ENCODE data around the gene CACNG8.

Gene CACNG8

DNA sequence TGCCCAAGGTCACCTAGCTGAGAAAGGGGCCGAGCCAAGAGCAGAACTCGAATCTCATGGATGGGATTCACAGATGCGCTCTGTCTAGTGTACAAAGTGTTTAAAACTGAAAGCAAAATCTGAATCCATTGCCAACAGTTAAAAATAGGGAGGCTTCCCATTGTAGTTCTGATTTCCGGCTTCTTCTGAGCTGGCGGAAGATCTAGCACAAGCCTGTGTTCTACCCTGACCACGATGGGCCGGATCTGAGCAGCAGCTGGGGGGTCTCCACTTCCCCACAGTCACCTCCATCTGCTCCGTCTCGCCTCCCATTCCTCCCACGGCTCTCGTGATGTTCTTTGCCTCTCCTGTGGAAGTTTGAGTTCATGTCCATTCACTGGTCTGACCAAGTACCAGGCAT lies 2.4 kb downstream of the CACNG8 start:
- no peak for DNase-seq

DNA sequence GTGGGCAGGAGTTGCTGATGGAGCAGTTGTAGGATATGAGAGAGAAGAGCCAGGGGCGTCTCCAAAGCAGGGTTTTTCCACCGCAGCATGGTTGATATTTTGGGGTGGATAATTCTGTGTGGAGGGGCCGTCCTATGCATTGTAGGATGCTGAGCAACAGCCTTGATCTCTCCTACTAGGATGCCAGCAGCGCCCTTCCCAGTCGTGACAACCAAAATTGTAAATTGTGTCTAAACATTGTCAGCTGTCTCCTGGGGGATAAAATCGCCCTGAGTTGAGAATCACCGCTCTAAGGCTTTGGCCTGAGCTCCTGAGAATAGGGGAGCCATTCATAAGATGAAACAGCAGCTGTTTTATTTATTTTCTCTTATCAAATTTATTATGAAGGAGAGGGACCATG lies 4.2 kb downstream of the CACNG8 start:
- DNase-seq, result no peak

GRCh38 chr19:53969366-53969765 lies 6.6 kb downstream of the CACNG8 start:
- no peak for DNase-seq

GRCh38 chr19:53971673-53972072 lies 8.9 kb downstream of the CACNG8 start:
- DNase-seq, result no peak

DNA sequence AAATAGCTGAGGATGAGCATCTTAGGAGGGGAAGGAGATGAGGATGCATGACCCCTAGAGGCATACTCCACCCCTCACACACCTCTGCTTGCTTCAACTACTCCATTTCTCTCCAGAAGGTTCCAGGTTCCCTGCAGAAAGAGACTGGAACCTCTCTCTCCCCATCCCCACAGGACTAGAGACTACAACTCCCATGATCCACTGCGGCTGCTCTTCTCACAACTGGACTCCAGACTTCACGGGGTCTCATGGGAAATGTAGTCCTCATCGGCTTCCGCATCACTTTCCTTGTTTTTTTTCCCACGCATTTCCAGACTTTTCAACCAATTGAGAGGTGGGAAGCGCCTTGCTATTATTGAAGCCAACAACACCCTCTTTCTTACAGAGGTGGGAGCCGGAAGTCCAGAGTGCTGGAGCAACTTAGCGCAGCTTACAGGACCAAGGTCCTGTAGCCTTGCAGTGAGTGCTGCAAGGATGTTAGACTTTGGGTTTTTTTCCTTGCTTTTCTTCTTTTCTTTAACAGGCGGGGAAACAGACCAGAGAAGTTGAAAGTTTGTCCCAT lies 14.8 kb downstream of the CACNG8 start:
- DNase-seq, result no peak

DNA sequence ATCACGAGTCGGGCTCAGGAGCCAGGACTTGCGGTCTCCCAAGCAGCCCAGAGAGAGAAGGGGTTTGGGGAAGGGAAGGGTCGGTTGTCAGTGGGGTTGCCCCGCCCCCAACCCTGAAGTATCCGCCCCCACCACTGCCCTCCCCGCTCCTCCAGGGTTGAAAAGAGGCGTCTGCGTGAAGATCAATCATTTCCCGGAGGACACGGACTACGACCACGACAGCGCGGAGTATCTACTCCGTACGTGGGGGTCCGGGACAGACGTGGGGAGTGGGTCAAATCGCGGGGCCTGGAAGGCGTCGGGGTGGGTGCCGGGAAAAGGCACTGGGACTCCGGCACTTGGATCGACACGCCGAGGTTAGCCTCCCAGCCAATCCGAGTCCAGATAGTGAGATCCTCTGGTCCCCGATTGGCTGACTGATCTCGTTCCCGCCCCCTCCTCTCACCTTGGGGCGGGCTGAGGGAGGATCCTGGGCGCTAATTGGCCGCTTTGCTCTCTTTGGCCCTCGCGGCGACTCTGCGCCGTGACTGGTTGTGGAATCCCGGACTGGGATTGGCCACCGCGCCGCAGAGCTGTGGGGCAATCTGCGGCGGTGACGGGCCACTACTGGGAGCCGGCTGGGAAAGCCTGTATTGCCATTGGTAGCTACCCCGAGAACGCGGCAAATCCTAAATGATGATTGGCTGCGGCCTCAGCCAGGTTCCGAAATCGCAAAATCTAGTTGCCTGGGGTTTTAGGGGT lies 15.4 kb downstream of the CACNG8 start:
- no peak for DNase-seq

GRCh38 chr19:53978975-53979801 lies 16.5 kb downstream of the CACNG8 start:
- no peak for DNase-seq

DNA sequence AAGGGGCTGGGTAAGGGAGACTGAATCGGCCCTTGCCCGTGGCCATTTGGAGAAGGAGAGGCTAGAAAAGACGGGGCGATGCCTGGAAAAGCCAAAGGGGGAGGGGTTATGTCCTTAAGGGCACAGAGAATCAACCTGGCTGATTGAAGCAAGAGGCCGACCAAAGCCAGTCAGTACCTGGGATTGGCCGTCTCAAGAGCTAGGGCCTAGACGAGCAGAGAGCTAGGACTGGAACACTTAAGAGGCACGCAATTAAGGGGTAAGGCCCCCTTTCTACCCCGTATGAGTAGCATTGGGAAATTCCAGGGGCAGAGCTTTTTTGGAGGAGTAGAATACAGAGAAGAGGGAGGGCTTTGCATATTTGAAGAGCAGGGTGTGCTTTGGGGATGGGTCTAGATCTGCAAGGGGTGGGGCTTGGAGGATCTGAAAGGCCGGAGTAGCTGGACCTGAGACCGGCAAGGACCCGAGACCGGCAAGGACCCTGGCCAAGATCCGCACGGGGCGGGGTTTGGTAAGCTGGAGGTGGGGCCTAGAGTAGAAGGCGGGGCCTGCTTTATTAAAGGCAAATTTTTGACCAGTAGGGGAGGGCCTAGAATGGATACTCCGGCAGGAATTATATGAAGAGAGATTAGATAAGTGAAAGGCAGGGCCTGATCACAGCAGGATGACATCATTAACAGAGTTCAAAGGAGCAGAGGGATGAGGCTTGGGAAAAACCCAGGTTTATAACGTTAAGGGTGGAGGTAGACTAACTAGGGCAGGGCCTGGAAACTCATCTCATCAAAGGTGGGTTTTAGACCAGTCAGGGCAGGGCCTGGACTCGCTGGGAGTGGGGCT lies 18.0 kb downstream of the CACNG8 start:
- no peak for DNase-seq

- DNase-seq, result no peak
Measured at GRCh38 chr19:53981376-53981951, 18.7 kb downstream of the CACNG8 start.

- DNase-seq, result no peak
Measured at GRCh38 chr19:53982001-53982451, 19.3 kb downstream of the CACNG8 start.

DNA sequence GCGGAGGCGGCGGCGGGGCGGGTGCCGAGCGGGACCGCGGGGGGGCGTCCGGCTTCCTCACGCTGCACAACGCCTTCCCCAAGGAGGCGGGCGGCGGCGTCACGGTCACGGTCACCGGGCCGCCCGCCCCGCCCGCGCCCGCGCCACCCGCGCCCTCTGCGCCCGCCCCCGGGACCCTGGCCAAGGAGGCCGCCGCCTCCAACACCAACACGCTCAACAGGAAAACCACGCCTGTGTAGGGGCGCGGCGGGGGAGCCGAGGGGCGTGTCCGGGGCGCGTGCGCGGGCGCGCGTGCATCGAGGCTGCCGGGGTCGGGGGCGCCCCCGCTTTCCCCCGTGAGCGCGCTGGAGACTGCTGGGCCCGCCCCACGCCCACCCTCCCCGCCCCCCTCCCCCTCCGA lies 19.9 kb downstream of the CACNG8 start:
- DNase-seq, result no peak

- DNase-seq, result no peak
Measured at GRCh38 chr19:53983457-53984289, 20.9 kb downstream of the CACNG8 start.

DNA sequence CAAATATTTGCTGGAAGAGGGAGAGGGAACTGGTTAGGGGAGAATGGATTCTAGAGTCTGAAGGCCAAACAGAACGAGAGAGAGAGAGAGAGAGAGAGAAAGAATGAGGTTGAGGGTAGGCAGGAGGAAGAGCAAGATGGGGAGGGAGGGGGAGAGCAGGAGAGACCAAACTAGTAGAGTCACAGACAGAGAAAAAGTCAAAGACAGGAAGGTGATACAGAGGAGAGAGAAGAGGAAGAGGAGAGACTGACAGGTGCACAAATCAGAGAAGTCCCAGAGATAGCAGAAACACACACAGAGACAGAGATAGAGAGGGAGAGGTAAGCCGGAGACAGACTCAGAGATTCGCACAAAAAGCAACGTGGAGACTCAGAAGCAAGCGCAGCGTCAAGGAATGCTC lies 23.1 kb downstream of the CACNG8 start:
- no peak for DNase-seq

GRCh38 chr19:53988981-53989380 lies 26.2 kb downstream of the CACNG8 start:
- no peak for DNase-seq

GRCh38 chr19:53989600-53990533 lies 27.1 kb downstream of the CACNG8 start:
- no peak for DNase-seq

DNA sequence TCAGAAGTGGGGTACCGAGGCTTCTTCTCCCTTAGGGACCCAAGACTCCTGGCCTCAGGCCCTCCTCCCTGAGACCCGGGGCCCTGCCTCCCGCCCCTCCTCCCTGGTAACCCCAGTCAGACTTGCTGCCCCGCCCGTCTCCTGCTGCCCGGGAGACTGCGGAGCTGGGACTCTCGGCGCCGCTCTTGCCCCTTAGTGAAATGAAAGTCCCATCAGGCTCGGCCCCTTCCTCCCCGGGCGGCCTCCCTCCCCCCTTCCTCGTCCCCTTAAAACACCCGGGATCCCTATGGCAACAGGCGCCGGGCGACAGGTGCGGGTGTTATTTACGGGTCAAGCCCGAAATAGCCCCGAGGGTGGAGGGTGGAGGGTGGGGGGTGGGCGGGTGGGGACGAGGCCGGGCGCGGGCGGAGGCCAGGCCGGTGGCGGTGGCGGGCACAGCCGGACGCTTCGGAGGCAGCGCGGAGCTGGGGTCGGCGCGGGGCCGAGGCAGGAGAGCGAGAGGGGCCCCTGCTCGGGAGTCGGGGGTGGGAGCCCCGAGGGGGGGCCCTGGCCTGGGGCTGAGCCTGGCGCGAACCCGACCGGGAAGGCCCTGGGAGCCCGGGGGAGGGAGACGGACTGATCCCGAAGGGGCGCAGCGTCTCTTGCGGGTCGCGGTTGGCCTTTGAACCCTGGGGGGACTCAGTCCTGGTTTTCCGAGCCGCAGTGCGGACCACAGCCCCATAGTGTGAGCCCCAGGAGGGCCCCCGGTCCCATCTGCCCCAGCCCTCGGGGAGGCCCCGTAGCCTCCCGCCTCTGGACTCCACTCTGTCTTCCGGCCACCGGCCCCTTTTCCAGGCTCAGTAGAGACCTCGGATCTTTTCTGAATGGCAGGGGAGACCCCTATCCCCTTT lies 28.7 kb downstream of the CACNG8 start, which contains the start of gene CACNG6:
Gene CACNG6, plus strand, starts transcription at position 414 of the 890 bp plus-strand sequence. CDS start 1,241 bp downstream, outside the sequence.
- DNase-seq, result no peak

- DNase-seq, result no peak
Measured at GRCh38 chr19:53992211-53992610, 29.5 kb downstream of the CACNG8 start.

DNA sequence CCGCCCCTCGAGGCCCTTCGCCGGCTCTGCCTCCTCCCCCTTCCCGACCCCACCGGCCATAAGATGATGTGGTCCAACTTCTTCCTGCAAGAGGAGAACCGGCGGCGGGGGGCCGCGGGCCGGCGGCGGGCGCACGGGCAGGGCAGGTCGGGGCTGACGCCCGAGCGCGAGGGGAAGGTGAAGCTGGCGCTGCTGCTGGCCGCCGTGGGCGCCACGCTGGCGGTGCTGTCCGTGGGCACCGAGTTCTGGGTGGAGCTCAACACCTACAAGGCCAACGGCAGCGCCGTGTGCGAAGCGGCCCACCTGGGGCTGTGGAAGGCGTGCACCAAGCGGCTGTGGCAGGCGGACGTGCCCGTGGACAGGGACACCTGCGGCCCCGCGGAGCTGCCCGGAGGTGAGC lies 30.1 kb downstream of the CACNG8 start:
- no peak for DNase-seq

DNA sequence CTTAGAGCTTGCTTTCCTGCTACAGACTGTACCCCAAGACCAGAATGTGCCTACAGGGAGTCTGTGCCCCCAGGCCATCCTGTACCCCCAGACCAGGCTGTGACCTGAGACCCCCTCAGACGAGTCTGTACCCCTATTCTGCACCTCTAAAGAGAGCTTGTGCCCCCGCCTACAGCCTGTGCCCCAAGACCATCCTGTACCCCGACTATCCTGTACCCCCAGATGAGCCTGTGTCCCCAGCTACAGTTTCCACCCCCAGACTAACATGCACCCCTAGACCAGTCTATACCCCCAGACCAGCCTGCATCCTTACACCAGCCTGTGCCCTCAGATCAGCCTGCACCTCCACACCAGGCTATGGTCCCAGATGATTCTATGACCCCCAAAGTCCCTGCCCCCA lies 30.7 kb downstream of the CACNG8 start:
- DNase-seq, result no peak
